Measurements from ENCODE around the gene WDR4. TPM values are rescaled to one million over a fixed set of nuclear protein-coding genes. Genes with fewer than 3 reads are reported as not detected.
A peak's percentile ranks its signal among the peaks of the same experiment; 100 is the strongest.

Gene WDR4
- total and polyA plus RNA-seq, 9 of the 15 experiments (the other 6 are each of a cell fraction or from before 2014, with no cell fraction given), result 5.4 to 95.4 (median 32.1) TPM

- Histone ChIP-seq H3K79me2 (ENCODE audit: control insufficient read depth, insufficient read depth, low read length) (peaks cover 90% of the 10 kb centered on the region), H3K27ac (ENCODE audit: extremely low read depth, low read depth, low read length) (no peak overlapping the region), H3K4me1 (replicated peaks in 1 of 2; ENCODE audit: control insufficient read depth in 2 of 2, insufficient read depth in 2 of 2, low read length in 2 of 2) (peaks cover 0 to 38% of the 10 kb centered on the region in 2 experiments; a peak in 1 of 5 replicates), H3K4me2 (ENCODE audit: insufficient read depth, low read length) (no peak overlapping the region), H3K4me3 (no peak overlapping the region), H3K9me1 (ENCODE audit: control insufficient read depth, insufficient read depth, low read length) (peaks cover 3% of the 10 kb centered on the region), H4K20me1 (replicated peaks; ENCODE audit: control insufficient read depth, insufficient read depth, low read length) (peaks cover 28% of the 10 kb centered on the region), H3K9ac (ENCODE audit: insufficient read depth in 1 of 2, low read depth in 2 of 2, low read length in 2 of 2) (no peak overlapping the region), H3K9me3 (replicated peaks; ENCODE audit: control insufficient read depth, insufficient read depth, low read depth, low read length) (no peaks in the 10 kb centered on the region), H3K27me3 (ENCODE audit: control insufficient read depth in 2 of 2, insufficient read depth in 2 of 2, low read length in 2 of 2) (no peaks in the 10 kb centered on the region), H3K36me3 (ENCODE audit: control insufficient read depth, insufficient read depth, low read length) (peaks cover 94% of the 10 kb centered on the region), H2AFZ (ENCODE audit: low read depth, low read length) (no peak overlapping the region)
- ChIA-PET POLR2A (interaction anchor here (0.6 to 1.2 kb wide), 2 partner anchors 8 to 13 kb away, joined by 3 read pairs; no protein-coding TSS in a partner anchor), CTCF (ENCODE audit: low intra/inter-chr PET ratio) (no interaction called here)
- no peak for TF ChIP-seq MIER1 (IDR thresholded peaks at IDR 0.05; ENCODE audit: low read depth)
- TF ChIP-seq CTCF (IDR thresholded peaks at IDR 0.05 in 2 of 3, conservative IDR thresholded peaks at IDR 0.05 in 1 of 3; ENCODE audit: insufficient read depth in 2 of 3, low read depth in 1 of 3, low read length in 3 of 3), result no peak
- TF ChIP-seq CREB3 (tag; conservative IDR thresholded peaks at IDR 0.05; ENCODE audit: low read depth), result no peak
- TF ChIP-seq SNIP1 (IDR thresholded peaks at IDR 0.05; ENCODE audit: low read depth), result no peak
- TF ChIP-seq POLR2G (IDR thresholded peaks at IDR 0.05; ENCODE audit: low read depth, low read length), result 0 out of 2 replicates have a peak, but pooled peaks have one; percentile 36
- 91% methylated on average over 14 of the region's 14 CpGs for WGBS (ENCODE audit: insufficient coverage, low coverage, missing lambda C conversion rate)
- ATAC-seq, result peak; percentile 24; the same call in 1 of the 3 replicates
- in situ Hi-C loops (cut with MboI), result no loop called here
- intact Hi-C loops (cut with micrococcal nuclease), result no loop called here
- no TSS peak for BruUV-seq (replicated peaks)
- no peak for DNase-seq (ENCODE audit: extremely low read depth in 1 of 4, low spot score in 3 of 4)
- no peak for FAIRE-seq
These were observed 15.1 kb downstream of the WDR4 start for GRCh38 chr21:42864286-42864685.
